NCI-H2227 treated with DMSO at 0.1 percent for 48 hours (cell line): ENCODE results near the gene ASB12.
"Not testable (repeated sequence)": the region's sequence is repeated elsewhere in the genome, so short reads cannot be mapped to it uniquely, and the experiment has no call there.

Source experiments
- DNase-seq: peaks from one replicate; lab custom pipeline; 2025; lab: John Stamatoyannopoulos, UW

Gene ASB12

GRCh38 chrX:64230123-64230970 lies at the start of gene ASB12:
Gene ASB12 (minus strand): TSS chrX:64230607. CDS start chrX:64225650, 4,957 bp downstream.
- DNase-seq, result no peak

- no peak for DNase-seq
These were observed 34.9 kb upstream of the ASB12 start for GRCh38 chrX:64265265-64265664.

GRCh38 chrX:64229154-64229553 lies 1.3 kb downstream of the ASB12 start:
- no peak for DNase-seq

- DNase-seq, result no peak
These were observed 12.4 kb downstream of the ASB12 start for GRCh38 chrX:64218023-64218422.

GRCh38 chrX:64213989-64214388 lies 16.4 kb downstream of the ASB12 start:
- not testable (repeated sequence) for DNase-seq

- DNase-seq, result no peak
These were observed 23.7 kb downstream of the ASB12 start for GRCh38 chrX:64206556-64207162.

GRCh38 chrX:64205735-64206501 lies 24.5 kb downstream of the ASB12 start:
- peak; percentile 92 for DNase-seq

GRCh38 chrX:64205441-64205734 lies 25.0 kb downstream of the ASB12 start, which contains the start of gene AMER1:
Gene AMER1 (minus strand): TSS chrX:64205708. CDS start chrX:64193286, 12,422 bp downstream.
- no peak for DNase-seq

GRCh38 chrX:64204701-64205440 lies 25.5 kb downstream of the ASB12 start:
- DNase-seq, result peak; percentile 34

GRCh38 chrX:64204252-64204651 lies 26.2 kb downstream of the ASB12 start:
- DNase-seq, result peak; percentile 33

- no peak for DNase-seq
These were observed 27.5 kb downstream of the ASB12 start for GRCh38 chrX:64202808-64203325.

GRCh38 chrX:64198036-64198435 lies 32.4 kb downstream of the ASB12 start:
- DNase-seq, result no peak

GRCh38 chrX:64196606-64197005 lies 33.8 kb downstream of the ASB12 start:
- DNase-seq, result no peak

- no peak for DNase-seq
These were observed 34.5 kb downstream of the ASB12 start for GRCh38 chrX:64195862-64196261.

- no peak for DNase-seq
These were observed 37.7 kb downstream of the ASB12 start for GRCh38 chrX:64192673-64193072.

GRCh38 chrX:64192040-64192439 lies 38.4 kb downstream of the ASB12 start:
- DNase-seq, result no peak

- DNase-seq, result no peak
These were observed 39.0 kb downstream of the ASB12 start for GRCh38 chrX:64191281-64192010.

GRCh38 chrX:64190136-64190740 lies 40.2 kb downstream of the ASB12 start:
- DNase-seq, result no peak

GRCh38 chrX:64188901-64189300 lies 41.5 kb downstream of the ASB12 start:
- no peak for DNase-seq

GRCh38 chrX:64187762-64188150 lies 42.7 kb downstream of the ASB12 start:
- no peak for DNase-seq
